Mesothelial cell of epicardium (in vitro differentiated cells): ENCODE data around the gene GLRA2. TPM values are rescaled to one million over a fixed set of nuclear protein-coding genes. Genes with fewer than 3 reads are reported as not detected.
"Not testable (repeated sequence)": the region's sequence is repeated elsewhere in the genome, so short reads cannot be mapped to it uniquely, and the experiment has no call there.

Experiments
- DNase-seq, 2 experiments: peaks; one replicate each; pipeline ENCODE4 v3.0.0; 2021; ENCODE audit warnings: low spot score in 2 of 2; ENCODE audit not compliant: unreplicated experiment in 2 of 2
- H3K27ac Mint-ChIP-seq: 2 replicates; pipeline ENCODE4 v1.8.0; 2021; ENCODE audit warnings: mixed read lengths
- H3K27me3 Mint-ChIP-seq: 2 replicates; pipeline ENCODE4 v1.8.0; 2021; ENCODE audit warnings: low read depth, mixed read lengths
- H3K36me3 Mint-ChIP-seq: 2 replicates; pipeline ENCODE4 v1.8.0; 2021; ENCODE audit warnings: mixed read lengths
- H3K4me1 Mint-ChIP-seq: 2 replicates; pipeline ENCODE4 v1.8.0; 2021; ENCODE audit warnings: mixed read lengths
- H3K4me3 Mint-ChIP-seq: 2 replicates; pipeline ENCODE4 v1.8.0; 2021; ENCODE audit warnings: mild to moderate bottlenecking, moderate library complexity, mixed read lengths
- H3K9me3 Mint-ChIP-seq: 2 replicates; pipeline ENCODE4 v1.8.0; 2021; ENCODE audit warnings: mixed read lengths
- total RNA-seq: library from RNA; stranded (reverse); gene quantifications from 3 replicates; pipeline ENCODE4 v1.2.1, GENCODE V29; 2021
- TF ChIP-seq, protein P1 (sequence below): fragments of 200-600 bp; sonication (generic); IDR thresholded peaks from one replicate; pipeline ENCODE4 v1.5.0; 2021; ENCODE audit warnings: antibody characterized with exemption; ENCODE audit not compliant: unreplicated experiment

GLRA2 gene
- total RNA-seq, 1 donor from 2014 or later: not detected

DNA sequence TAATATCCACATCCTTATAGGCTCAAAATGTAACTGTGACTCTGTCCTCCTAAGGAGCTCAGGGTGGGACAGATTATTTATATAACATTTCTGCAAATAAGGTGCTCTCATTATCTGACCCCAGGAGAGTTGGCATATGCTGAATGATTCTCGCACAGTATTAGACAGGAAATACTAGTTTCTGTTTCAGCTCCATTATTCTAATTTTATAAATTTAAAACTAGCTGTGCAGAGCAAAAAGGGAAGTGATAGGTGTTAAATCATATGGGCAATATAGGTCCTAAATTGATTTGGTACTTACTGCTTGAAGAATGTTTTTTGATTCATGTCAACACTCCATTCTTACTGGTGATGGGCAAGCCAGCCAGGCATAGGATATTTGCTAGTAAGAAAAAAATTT is 141.5 kb downstream of the GLRA2 start:
- Mint-ChIP-seq H3K4me3 (no peak overlapping the region), H3K36me3 (no peaks in the 10 kb centered on the region), H3K4me1 (peaks cover 15% of the 10 kb centered on the region), H3K27ac (no peak overlapping the region), H3K27me3 (no peaks in the 10 kb centered on the region), H3K9me3 (peaks cover 49% of the 10 kb centered on the region)
- DNase-seq: no peak
- TF ChIP-seq, protein P1, sequence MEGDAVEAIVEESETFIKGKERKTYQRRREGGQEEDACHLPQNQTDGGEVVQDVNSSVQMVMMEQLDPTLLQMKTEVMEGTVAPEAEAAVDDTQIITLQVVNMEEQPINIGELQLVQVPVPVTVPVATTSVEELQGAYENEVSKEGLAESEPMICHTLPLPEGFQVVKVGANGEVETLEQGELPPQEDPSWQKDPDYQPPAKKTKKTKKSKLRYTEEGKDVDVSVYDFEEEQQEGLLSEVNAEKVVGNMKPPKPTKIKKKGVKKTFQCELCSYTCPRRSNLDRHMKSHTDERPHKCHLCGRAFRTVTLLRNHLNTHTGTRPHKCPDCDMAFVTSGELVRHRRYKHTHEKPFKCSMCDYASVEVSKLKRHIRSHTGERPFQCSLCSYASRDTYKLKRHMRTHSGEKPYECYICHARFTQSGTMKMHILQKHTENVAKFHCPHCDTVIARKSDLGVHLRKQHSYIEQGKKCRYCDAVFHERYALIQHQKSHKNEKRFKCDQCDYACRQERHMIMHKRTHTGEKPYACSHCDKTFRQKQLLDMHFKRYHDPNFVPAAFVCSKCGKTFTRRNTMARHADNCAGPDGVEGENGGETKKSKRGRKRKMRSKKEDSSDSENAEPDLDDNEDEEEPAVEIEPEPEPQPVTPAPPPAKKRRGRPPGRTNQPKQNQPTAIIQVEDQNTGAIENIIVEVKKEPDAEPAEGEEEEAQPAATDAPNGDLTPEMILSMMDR: no peak

- no peak overlapping the region for H3K4me3 Mint-ChIP-seq
- TF ChIP-seq, protein P1: no peak
- H3K4me1 Mint-ChIP-seq: peaks cover 15% of the 10 kb centered on the region
- H3K36me3 Mint-ChIP-seq: no peaks in the 10 kb centered on the region
- DNase-seq: no peak
- peaks cover 54% of the 10 kb centered on the region for H3K9me3 Mint-ChIP-seq
- no peak overlapping the region for H3K27ac Mint-ChIP-seq
- no peaks in the 10 kb centered on the region for H3K27me3 Mint-ChIP-seq
These were observed 143.4 kb downstream of the GLRA2 start for GRCh38 chrX:14672611-14673172.

DNA sequence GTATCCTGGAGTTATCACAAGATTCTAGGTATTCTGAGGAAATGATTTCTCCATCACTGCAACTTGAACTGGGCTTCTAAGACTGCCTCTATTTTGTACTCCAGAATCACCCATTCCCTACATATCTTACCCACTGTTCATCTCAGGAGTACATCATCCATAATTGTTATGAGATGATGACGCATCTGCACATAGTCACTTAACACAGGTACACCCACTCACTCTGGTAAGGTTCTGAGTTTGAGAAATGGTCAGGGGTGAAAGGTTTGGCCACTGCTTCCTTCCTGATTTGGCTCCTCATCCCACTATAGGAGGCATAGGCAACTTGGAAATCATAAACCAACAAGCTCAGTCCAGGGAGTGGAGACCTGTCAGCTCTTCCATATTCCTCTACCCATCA is 143.9 kb downstream of the GLRA2 start:
- H3K9me3 Mint-ChIP-seq: peaks cover 54% of the 10 kb centered on the region
- no peaks in the 10 kb centered on the region for H3K27me3 Mint-ChIP-seq
- TF ChIP-seq, protein P1: no peak
- H3K36me3 Mint-ChIP-seq: no peaks in the 10 kb centered on the region
- no peak overlapping the region for H3K27ac Mint-ChIP-seq
- H3K4me1 Mint-ChIP-seq: peaks cover 15% of the 10 kb centered on the region
- no peak overlapping the region for H3K4me3 Mint-ChIP-seq
- DNase-seq: no peak

- Mint-ChIP-seq H3K27ac (peak overlapping the region; percentile 68), H3K4me3 (no peak overlapping the region), H3K9me3 (peaks cover 53% of the 10 kb centered on the region), H3K36me3 (no peaks in the 10 kb centered on the region), H3K4me1 (peaks cover 15% of the 10 kb centered on the region), H3K27me3 (no peaks in the 10 kb centered on the region)
- TF ChIP-seq, protein P1: no peak
- no peak for DNase-seq
These were observed 144.4 kb downstream of the GLRA2 start for GRCh38 chrX:14673764-14674163.

DNA sequence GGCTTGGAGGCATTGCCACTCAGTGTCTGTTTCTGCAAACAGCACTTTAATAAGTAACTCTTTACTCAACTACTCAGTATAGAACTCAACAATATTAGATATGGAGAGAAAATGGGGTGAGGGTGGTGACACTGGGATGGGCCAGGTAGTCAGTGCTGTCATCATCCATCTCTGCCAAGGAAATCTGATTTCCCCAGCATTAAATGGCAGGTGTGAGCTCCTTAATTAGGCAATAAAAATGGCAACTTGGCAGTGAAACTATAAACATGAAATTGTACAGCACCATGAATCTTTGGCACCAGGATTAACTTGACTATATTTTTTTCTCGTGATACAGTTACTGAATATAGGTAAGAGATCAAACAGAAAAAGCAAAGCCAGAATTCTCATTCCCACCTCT is 146.2 kb downstream of the GLRA2 start:
- Mint-ChIP-seq H3K4me3 (no peak overlapping the region), H3K36me3 (no peaks in the 10 kb centered on the region), H3K9me3 (peaks cover 50% of the 10 kb centered on the region), H3K27ac (no peak overlapping the region), H3K4me1 (peaks cover 15% of the 10 kb centered on the region), H3K27me3 (no peaks in the 10 kb centered on the region)
- no peak for DNase-seq
- TF ChIP-seq, protein P1: no peak

GRCh38 chrX:14676431-14676830 is 147.1 kb downstream of the GLRA2 start:
- H3K4me3 Mint-ChIP-seq: no peak overlapping the region
- no peak for DNase-seq
- no peaks in the 10 kb centered on the region for H3K27me3 Mint-ChIP-seq
- H3K36me3 Mint-ChIP-seq: no peaks in the 10 kb centered on the region
- TF ChIP-seq, protein P1: no peak
- no peak overlapping the region for H3K27ac Mint-ChIP-seq
- peaks cover 49% of the 10 kb centered on the region for H3K9me3 Mint-ChIP-seq
- peaks cover 15% of the 10 kb centered on the region for H3K4me1 Mint-ChIP-seq

DNA sequence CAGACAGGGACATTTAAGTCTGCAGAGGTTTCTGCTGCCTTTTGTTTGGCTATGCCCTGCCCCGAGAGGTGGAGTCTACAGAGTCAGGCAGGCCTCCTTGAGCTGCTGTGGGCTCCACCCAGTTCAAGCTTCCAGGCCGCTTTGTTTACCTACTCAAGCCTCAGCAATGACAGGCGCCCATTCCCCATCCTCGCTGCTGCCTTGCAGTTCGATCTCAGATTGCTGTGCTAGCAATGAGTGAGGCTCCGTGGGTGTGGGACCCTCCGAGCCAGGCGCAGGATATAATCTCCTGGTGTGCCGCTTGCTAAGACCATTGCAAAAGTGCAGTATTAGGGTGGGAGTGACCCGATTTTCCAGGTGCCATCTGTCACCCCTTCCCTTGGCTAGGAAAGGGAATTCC is 159.0 kb downstream of the GLRA2 start:
- H3K9me3 Mint-ChIP-seq: peaks cover 32% of the 10 kb centered on the region

More for the DNA sequence above, 159.0 kb downstream of the GLRA2 start:
- not testable (repeated sequence) for H3K36me3 Mint-ChIP-seq, H3K4me1 Mint-ChIP-seq, H3K27me3 Mint-ChIP-seq, H3K27ac Mint-ChIP-seq, DNase-seq, H3K4me3 Mint-ChIP-seq
